Esophagus (tissue), 2 donors: ENCODE measurements around the gene NTN4. TPM values are rescaled to one million over a fixed set of nuclear protein-coding genes. Genes with fewer than 3 reads are reported as not detected.
"Not testable (repeated sequence)": the region's sequence is repeated elsewhere in the genome, so short reads cannot be mapped to it uniquely, and the experiment has no call there.

Experiments used
- H3K27ac ChIP-seq, 2 donors: one replicate each; pipeline ENCODE4 v1.5.1; 2013; ENCODE audit warnings: low read depth in 2 of 2, mild to moderate bottlenecking in 2 of 2, inconsistent platforms in 1 of 2, low read length in 1 of 2, moderate library complexity in 1 of 2
- H3K27me3 ChIP-seq, 2 donors: one replicate each; pipeline ENCODE4 v1.6.1; 2013; ENCODE audit warnings: low read length in 2 of 2, control low read depth in 1 of 2, mild to moderate bottlenecking in 1 of 2; ENCODE audit not compliant: insufficient read depth in 2 of 2, control insufficient read depth in 1 of 2
- H3K36me3 ChIP-seq, 2 donors: one replicate each; pipeline ENCODE4 v1.6.1; 2013; ENCODE audit warnings: low read length in 1 of 2; ENCODE audit not compliant: control insufficient read depth in 2 of 2, insufficient read depth in 2 of 2
- H3K4me1 ChIP-seq, 2 donors: one replicate each; pipeline ENCODE4 v1.6.1; 2013; ENCODE audit warnings: low read length in 1 of 2; ENCODE audit not compliant: control insufficient read depth in 2 of 2, insufficient read depth in 2 of 2
- H3K4me3 ChIP-seq, 2 donors: one replicate each; pipeline ENCODE4 v1.5.1; 2013; ENCODE audit warnings: low read length in 2 of 2, mild to moderate bottlenecking in 2 of 2, low read depth in 1 of 2, moderate library complexity in 1 of 2
- H3K9me3 ChIP-seq, 2 donors: one replicate each; pipeline ENCODE4 v1.6.1; 2013; ENCODE audit warnings: mild to moderate bottlenecking in 2 of 2, low read depth in 1 of 2, low read length in 1 of 2, moderate library complexity in 1 of 2; ENCODE audit not compliant: control insufficient read depth in 2 of 2, insufficient read depth in 1 of 2
- WGBS, 2 donors: extraction: QIAGEN DNeasy Blood & Tissue Kit; methylation state at CpG; one replicate each; pipeline ENCODE4 v1.1.7; 2013; 5-methylcytosine and 5-hydroxymethylcytosine counted together
- polyA plus RNA-seq, 2 donors: library from polyadenylated mRNA; stranded (reverse); fragments of 200-250 nt; gene quantifications; one replicate each; pipeline ENCODE4 v1.2.3, GENCODE V29; 2013
- donor health status: healthy with polysubstance abuse.
- donor health status: Bipolar disorder and iron deficiency.

The NTN4 gene
- polyA plus RNA-seq, 2 donors = 3.8 to 6.2 TPM

DNA sequence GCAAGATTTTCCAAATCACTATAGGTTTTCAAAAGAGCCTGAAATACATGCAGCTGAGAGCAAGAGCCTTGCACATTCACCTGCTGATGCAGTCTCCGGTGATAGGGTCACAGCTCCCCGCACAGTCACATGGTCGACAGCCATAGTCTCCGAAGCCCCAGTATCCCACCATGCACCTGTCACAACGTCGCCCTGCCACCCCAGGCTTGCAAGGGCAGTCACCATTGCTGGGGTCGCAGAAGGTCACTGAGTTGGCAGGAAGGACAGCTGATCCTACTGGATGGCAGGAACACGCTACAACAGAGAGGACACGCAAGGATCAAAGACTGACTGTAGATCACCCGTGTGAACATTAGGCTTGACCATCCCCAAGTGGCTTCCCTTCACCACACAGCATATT, 107.1 kb downstream of the NTN4 start:
- H3K27ac ChIP-seq = no peak overlapping the region
- H3K4me3 ChIP-seq = no peak overlapping the region
- no peaks in the 10 kb centered on the region for H3K9me3 ChIP-seq
- WGBS, 2 donors = 85 to 87% methylated on average over 10 of the region's 10 CpGs
- no peaks in the 10 kb centered on the region for H3K36me3 ChIP-seq
- no peaks in the 10 kb centered on the region for H3K27me3 ChIP-seq
- no peaks in the 10 kb centered on the region for H3K4me1 ChIP-seq

DNA sequence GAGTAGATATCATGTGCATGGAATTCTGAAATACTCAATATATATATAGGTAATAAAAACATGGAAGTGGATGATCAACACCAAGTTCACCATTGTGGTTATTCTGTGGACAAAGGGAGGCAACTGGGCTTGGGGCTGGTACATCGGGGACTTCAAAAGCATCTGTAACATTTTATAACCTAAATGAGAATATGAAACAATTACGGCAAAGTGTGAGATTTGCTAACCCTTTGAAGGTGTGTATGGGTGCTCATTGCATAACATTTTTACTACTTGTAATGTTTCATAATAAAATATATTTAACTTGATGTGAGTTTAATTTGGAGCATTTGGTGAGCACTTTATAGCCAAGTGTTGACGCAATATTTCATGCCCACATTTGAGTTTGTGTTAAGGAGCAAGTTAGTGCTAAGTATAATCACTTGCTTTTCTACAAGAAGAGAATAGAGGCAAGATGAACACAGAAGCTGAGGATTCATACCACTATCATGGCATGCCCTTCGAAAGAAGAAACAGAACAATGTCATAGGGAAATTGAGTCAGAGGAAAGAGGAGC, 109.3 kb downstream of the NTN4 start:
- Histone ChIP-seq H3K9me3 (no peaks in the 10 kb centered on the region), H3K27me3 (no peaks in the 10 kb centered on the region), H3K4me1 (no peaks in the 10 kb centered on the region), H3K27ac (no peak overlapping the region), H3K4me3 (no peak overlapping the region), H3K36me3 (no peaks in the 10 kb centered on the region)
- 85 to 90% methylated on average over 4 of the region's 4 CpGs for WGBS, 2 donors

DNA sequence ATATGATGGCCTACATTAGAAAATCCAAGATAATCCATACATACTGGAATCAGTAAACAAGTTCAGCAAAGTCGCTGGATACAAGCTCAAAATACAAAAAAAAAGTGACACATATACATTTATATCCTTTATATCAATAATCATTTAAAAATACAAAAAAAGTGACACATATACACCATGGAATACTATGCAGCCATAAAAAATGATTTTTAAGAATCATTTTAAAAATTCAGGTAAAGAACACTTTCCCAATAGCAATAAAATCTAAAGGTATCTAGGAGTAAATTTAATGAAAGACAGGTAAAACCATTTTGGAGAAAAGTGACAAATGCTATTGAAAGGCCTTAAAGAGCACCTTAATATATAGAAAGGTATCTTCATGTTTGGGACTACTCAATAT, 111.9 kb downstream of the NTN4 start:
- Histone ChIP-seq H3K9me3 (no peaks in the 10 kb centered on the region), H3K4me1 (no peaks in the 10 kb centered on the region), H3K27ac (no peak overlapping the region), H3K27me3 (no peaks in the 10 kb centered on the region), H3K36me3 (no peaks in the 10 kb centered on the region), H3K4me3 (no peak overlapping the region)
- 91 to 94% methylated on average over 1 of the region's 1 CpG for WGBS, 2 donors

DNA sequence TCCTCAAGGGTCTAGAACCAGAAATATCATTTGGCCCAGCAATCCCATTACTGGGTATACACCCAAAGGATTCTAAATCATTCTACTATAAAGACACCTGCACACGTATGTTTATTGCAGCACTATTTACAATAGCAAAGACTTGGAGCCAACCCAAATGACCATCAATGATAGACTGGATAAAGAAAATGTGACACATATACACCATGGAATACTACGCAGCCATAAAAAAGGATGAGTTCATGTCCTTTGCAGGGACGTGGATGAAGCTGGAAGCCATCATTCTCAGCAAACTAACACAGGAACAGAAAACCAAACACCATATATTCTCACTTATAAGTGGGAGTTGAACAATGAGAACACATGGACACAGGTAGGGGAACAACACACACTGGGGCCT, 112.8 kb downstream of the NTN4 start:
- not testable (repeated sequence) for H3K27ac ChIP-seq, H3K9me3 ChIP-seq, H3K27me3 ChIP-seq, H3K4me3 ChIP-seq, H3K4me1 ChIP-seq, H3K36me3 ChIP-seq
- WGBS, 2 donors = 89 to 96% methylated on average over 2 to 3 of the region's 3 CpGs

DNA sequence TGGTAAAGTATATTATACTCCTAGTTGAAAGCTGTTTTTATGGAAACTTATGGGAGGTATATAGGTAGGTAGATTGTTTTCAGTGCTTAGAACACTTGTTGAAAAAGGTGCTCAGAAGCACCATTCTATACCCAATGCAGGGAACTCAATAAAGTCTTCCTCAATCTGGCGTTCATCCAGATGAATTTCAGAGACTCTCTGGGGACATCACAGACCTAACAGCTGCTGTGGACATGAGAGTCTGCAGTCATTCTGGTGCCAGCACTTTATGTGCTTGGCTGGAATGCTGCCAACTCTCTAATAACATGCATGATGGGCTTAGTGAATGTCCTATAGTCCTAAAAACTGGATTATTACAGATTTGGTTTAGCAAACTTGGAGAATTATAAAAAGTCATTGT, 115.9 kb downstream of the NTN4 start:
- Histone ChIP-seq H3K27ac (no peak overlapping the region), H3K36me3 (no peaks in the 10 kb centered on the region), H3K4me3 (no peak overlapping the region), H3K9me3 (no peaks in the 10 kb centered on the region), H3K27me3 (no peaks in the 10 kb centered on the region), H3K4me1 (peaks cover 0 to 2% of the 10 kb centered on the region in 2 donors)
- 24 to 42% methylated on average over 1 of the region's 1 CpG for WGBS, 2 donors

DNA sequence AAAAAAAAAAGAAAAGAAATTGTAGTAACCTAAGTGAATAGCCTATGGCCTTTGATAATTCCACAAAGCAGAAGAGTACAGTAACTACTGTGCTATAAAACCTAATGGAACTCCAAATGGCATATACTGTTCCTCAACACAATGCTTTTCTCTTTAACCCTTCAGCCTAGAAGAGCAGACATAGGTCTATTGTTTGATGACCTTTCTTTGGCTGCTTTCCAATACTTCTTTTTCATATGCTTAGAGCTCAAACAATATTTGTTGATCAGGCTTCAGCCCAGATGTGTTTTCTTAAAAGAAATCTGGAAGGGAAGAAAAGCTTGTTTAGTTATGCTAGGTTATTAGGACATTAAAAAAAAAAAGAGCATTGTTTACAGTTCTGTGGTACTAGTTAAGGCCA, 116.4 kb downstream of the NTN4 start:
- Histone ChIP-seq H3K27ac (no peak overlapping the region), H3K9me3 (no peaks in the 10 kb centered on the region), H3K4me3 (no peak overlapping the region), H3K36me3 (no peaks in the 10 kb centered on the region), H3K4me1 (peaks cover 0 to 2% of the 10 kb centered on the region in 2 donors), H3K27me3 (no peaks in the 10 kb centered on the region)

DNA sequence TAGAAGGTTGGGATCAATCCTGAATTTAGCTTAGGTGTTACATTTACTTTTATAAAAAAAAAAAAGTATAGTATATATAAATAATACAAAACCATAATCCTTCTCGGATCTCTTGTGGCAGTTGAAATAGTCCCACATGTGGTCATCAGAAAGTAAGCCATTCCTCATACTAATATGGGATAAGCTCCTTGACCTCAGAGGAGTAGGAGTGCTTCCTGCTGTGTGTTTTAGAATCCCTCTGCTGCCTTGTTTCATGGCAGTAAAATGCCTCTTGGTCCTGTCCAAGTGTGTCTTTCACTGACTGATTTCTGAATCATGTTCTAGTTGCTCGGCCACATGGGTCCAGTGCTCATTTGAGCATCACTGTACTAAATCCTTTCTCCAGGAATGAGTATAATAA, 117.0 kb downstream of the NTN4 start:
- H3K4me3 ChIP-seq = no peak overlapping the region
- no peaks in the 10 kb centered on the region for H3K36me3 ChIP-seq
- WGBS, 2 donors = 89 to 91% methylated on average over 2 of the region's 2 CpGs

DNA sequence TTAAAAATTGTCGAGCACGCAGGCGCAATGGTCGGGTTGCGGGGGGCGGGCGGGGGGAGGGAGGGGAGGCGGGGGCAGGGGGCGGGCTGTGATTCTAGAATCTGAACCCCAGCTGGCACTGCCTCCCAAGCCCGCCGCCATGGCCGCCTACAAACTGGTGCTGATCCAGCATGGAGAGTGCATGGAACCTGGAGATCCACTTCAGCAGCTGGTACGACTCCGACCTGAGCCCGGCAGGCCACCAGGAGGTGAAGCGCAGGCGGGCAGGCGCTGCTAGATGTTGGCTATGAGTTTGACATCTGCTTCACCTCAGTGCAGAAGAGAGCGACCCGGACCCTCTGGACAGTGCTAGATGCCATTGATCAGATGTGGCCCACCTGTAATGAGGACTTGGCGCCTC, 118.4 kb downstream of the NTN4 start:
- Histone ChIP-seq H3K27me3 (no peaks in the 10 kb centered on the region), H3K36me3 (no peaks in the 10 kb centered on the region), H3K27ac (no peak overlapping the region), H3K4me3 (no peak overlapping the region), H3K9me3 (no peaks in the 10 kb centered on the region), H3K4me1 (peaks cover 0 to 2% of the 10 kb centered on the region in 2 donors)
- WGBS, 2 donors = 94 to 97% methylated on average over 21 of the region's 21 CpGs

More for the DNA sequence above, 117.0 kb downstream of the NTN4 start:
- Histone ChIP-seq H3K27me3 (no peaks in the 10 kb centered on the region), H3K27ac (no peak overlapping the region), H3K4me1 (peaks cover 0 to 2% of the 10 kb centered on the region in 2 donors), H3K9me3 (no peaks in the 10 kb centered on the region)

DNA sequence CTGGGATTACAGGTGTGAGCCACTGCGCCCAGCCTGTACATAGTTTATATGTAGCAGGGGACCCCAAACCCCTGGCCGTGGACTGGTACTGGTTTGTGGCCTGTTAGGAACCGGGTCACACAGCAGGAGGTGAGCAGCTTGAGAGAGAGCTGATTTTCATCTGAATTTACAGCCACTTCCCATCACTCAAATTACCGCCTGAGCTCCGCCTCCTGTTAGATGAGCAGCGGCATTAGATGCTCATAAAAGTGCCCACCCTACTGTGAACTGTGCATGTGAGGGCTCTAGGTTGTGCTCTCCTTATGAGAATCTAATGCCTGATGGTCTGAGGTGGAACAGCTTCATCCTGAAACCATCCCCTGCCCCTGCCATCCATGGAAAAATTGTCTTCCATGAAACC, 119.3 kb downstream of the NTN4 start:
- no peaks in the 10 kb centered on the region for H3K27me3 ChIP-seq
- WGBS, 2 donors = 89 to 92% methylated on average over 6 of the region's 6 CpGs
- no peaks in the 10 kb centered on the region for H3K9me3 ChIP-seq
- H3K36me3 ChIP-seq = no peaks in the 10 kb centered on the region
- H3K4me3 ChIP-seq = no peak overlapping the region
- H3K27ac ChIP-seq = no peak overlapping the region
- peaks cover 0 to 2% of the 10 kb centered on the region in 2 donors for H3K4me1 ChIP-seq

DNA sequence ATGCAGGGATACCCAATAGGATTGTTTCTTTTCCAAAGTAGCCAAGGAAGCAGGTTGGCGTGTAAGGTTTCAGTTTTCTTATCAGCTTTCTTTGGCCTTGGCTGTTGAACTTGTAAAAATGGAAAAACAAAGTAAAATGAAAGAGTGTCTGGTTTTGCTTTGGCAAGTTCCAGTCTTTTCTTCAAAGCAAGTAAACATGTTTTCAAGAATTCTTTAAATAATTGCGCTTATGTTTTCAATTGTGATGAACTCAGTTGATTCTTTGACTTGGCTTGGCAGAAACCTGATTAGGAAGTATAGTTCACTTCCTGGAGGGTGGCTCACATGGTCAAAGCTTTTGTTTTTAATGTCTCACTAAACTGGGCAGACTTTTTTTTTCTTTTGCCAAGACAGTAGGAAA, 127.0 kb downstream of the NTN4 start:
- Histone ChIP-seq H3K27ac (no peak overlapping the region), H3K27me3 (no peaks in the 10 kb centered on the region), H3K4me1 (no peaks in the 10 kb centered on the region), H3K36me3 (no peaks in the 10 kb centered on the region), H3K4me3 (no peak overlapping the region), H3K9me3 (no peaks in the 10 kb centered on the region)
- WGBS, 2 donors = 60 to 75% methylated on average over 2 of the region's 2 CpGs
